ENCODE data around the gene RNF8.
"Not testable (repeated sequence)": the region's sequence is repeated elsewhere in the genome, so short reads cannot be mapped to it uniquely, and the experiment has no call there.

RNF8 gene

GRCh38 chr6:37442416-37443215 lies 88.8 kb downstream of the RNF8 start:
- no peak overlapping the region for H3K4me3 ChIP-seq (ENCODE audit: low read depth, low read length)

GRCh38 chr6:37443216-37443542 lies 89.4 kb downstream of the RNF8 start:
- H3K4me3 ChIP-seq (ENCODE audit: low read depth, low read length), result not testable (repeated sequence)

Data from iPS-11a (cell line).